Islet precursor cell (in vitro differentiated cells): ENCODE data around the gene CPSF3.

Experiments used
- DNase-seq: peaks from one replicate; pipeline ENCODE4 v3.0.0-alpha.2; 2018

Gene CPSF3

GRCh38 chr2:9397201-9397600 is 26.3 kb upstream of the CPSF3 start:
- peak; percentile 38 for DNase-seq

- peak; percentile 29 for DNase-seq
Observed at GRCh38 chr2:9398251-9398650, 25.2 kb upstream of the CPSF3 start.

GRCh38 chr2:9398881-9399780 is 24.3 kb upstream of the CPSF3 start:
- DNase-seq = peak; percentile 49

GRCh38 chr2:9400268-9401058 is 23.0 kb upstream of the CPSF3 start:
- DNase-seq = peak; percentile 29

GRCh38 chr2:9401059-9401547 is 22.4 kb upstream of the CPSF3 start:
- DNase-seq = peak; percentile 40

GRCh38 chr2:9401646-9402371 is 21.6 kb upstream of the CPSF3 start:
- peak; percentile 55 for DNase-seq

- no peak for DNase-seq
Observed at GRCh38 chr2:9403924-9404323, 19.5 kb upstream of the CPSF3 start.

- DNase-seq = no peak
Observed at GRCh38 chr2:9404451-9404850, 19.0 kb upstream of the CPSF3 start.

- DNase-seq = no peak
Observed at GRCh38 chr2:9405636-9406035, 17.8 kb upstream of the CPSF3 start.

GRCh38 chr2:9406529-9407362 is 16.7 kb upstream of the CPSF3 start:
- no peak for DNase-seq

GRCh38 chr2:9407363-9407811 is 16.1 kb upstream of the CPSF3 start:
- DNase-seq = no peak

GRCh38 chr2:9408641-9409151 is 14.8 kb upstream of the CPSF3 start:
- no peak for DNase-seq

- no peak for DNase-seq
Observed at GRCh38 chr2:9410108-9410507, 13.3 kb upstream of the CPSF3 start.

GRCh38 chr2:9412781-9413180 is 10.7 kb upstream of the CPSF3 start:
- DNase-seq = no peak

GRCh38 chr2:9415516-9416169 is 7.8 kb upstream of the CPSF3 start:
- DNase-seq = no peak

- DNase-seq = no peak
Observed at GRCh38 chr2:9416267-9416961, 7.0 kb upstream of the CPSF3 start.

- DNase-seq = no peak
Observed at GRCh38 chr2:9416962-9417316, 6.5 kb upstream of the CPSF3 start.

- no peak for DNase-seq
Observed at GRCh38 chr2:9417725-9418124, 5.7 kb upstream of the CPSF3 start.

- no peak for DNase-seq
Observed at GRCh38 chr2:9418746-9419145, 4.7 kb upstream of the CPSF3 start.

- no peak for DNase-seq
Observed at GRCh38 chr2:9419541-9419940, 3.9 kb upstream of the CPSF3 start.

GRCh38 chr2:9420495-9420894 is 3.0 kb upstream of the CPSF3 start:
- DNase-seq = no peak
